Brain microvascular endothelial cell (primary cell): Measurements from ENCODE around the gene SETD1A.
"Not testable (repeated sequence)": the region's sequence is repeated elsewhere in the genome, so short reads cannot be mapped to it uniquely, and the experiment has no call there.

Source experiments
- DNase-seq: peaks from one replicate; pipeline ENCODE4 v3.0.0-alpha.2; 2020
- H3K27ac ChIP-seq: fragments of 250-450 bp; sonication (Bioruptor Pico); 2 replicates; pipeline ENCODE4 v1.5.1; 2020; ENCODE audit warnings: mild to moderate bottlenecking, moderate library complexity
- H3K27me3 ChIP-seq: fragments of 250-450 bp; sonication (Bioruptor Pico); replicated peaks from 2 replicates; pipeline ENCODE4 v1.5.1; 2020; ENCODE audit warnings: mild to moderate bottlenecking
- H3K36me3 ChIP-seq: fragments of 250-450 bp; sonication (Bioruptor Pico); replicated peaks from 2 replicates; pipeline ENCODE4 v1.5.1; 2020; ENCODE audit warnings: mild to moderate bottlenecking
- H3K4me3 ChIP-seq: 2 replicates; pipeline ENCODE4 v1.5.1; 2011; ENCODE audit warnings: low read depth, mild to moderate bottlenecking, control low read depth, low read length, moderate library complexity
- CTCF ChIP-seq: IDR thresholded peaks from 2 replicates; pipeline ENCODE4 v1.5.1; 2011; ENCODE audit warnings: low read depth, mild to moderate bottlenecking, moderate library complexity, low read length, control low read depth, inconsistent platforms; ENCODE audit errors: missing control alignments
- in situ Hi-C: cut with HindIII; loops from 2 replicates; pipeline ENCODE4 v1.10.0; 2017; ENCODE audit warnings: low sequenced_read_pairs, low pct_ligation_motif_present

SETD1A gene

GRCh38 chr16:31016018-31016417 is 58.5 kb downstream of the SETD1A start:
- in situ Hi-C loops: no loop called here
- Histone ChIP-seq H3K27me3 (peaks cover 4% of the 10 kb centered on the region), H3K27ac (no peak overlapping the region), H3K36me3 (no peaks in the 10 kb centered on the region), H3K4me3 (no peak overlapping the region)
- no peak for DNase-seq
- TF ChIP-seq CTCF: peak; percentile 39

GRCh38 chr16:31017756-31018155 is 60.2 kb downstream of the SETD1A start:
- H3K27ac ChIP-seq, H3K36me3 ChIP-seq, H3K4me3 ChIP-seq, DNase-seq, in situ Hi-C loops, H3K27me3 ChIP-seq: not testable (repeated sequence)

- Histone ChIP-seq H3K27me3 (no peaks in the 10 kb centered on the region), H3K36me3 (no peaks in the 10 kb centered on the region), H3K27ac (no peak overlapping the region), H3K4me3 (no peak overlapping the region)
- in situ Hi-C loops: no loop called here
- no peak for TF ChIP-seq CTCF
- no peak for DNase-seq
Observed at GRCh38 chr16:31020536-31020935, 63.0 kb downstream of the SETD1A start.

- in situ Hi-C loops: no loop called here
- DNase-seq: no peak
- no peak overlapping the region for H3K4me3 ChIP-seq
- no peak for TF ChIP-seq CTCF
- no peaks in the 10 kb centered on the region for H3K27me3 ChIP-seq
- H3K36me3 ChIP-seq: no peaks in the 10 kb centered on the region
- H3K27ac ChIP-seq: no peak overlapping the region
Observed at GRCh38 chr16:31022544-31023251, 65.1 kb downstream of the SETD1A start.

- DNase-seq: no peak
- Histone ChIP-seq H3K27me3 (no peaks in the 10 kb centered on the region), H3K36me3 (no peaks in the 10 kb centered on the region), H3K4me3 (no peak overlapping the region), H3K27ac (no peak overlapping the region)
- in situ Hi-C loops: no loop called here
- TF ChIP-seq CTCF: no peak
Observed at GRCh38 chr16:31023252-31023602, 65.7 kb downstream of the SETD1A start.

- no peak for TF ChIP-seq CTCF
- Histone ChIP-seq H3K27ac (no peak overlapping the region), H3K36me3 (no peaks in the 10 kb centered on the region), H3K4me3 (no peak overlapping the region), H3K27me3 (no peaks in the 10 kb centered on the region)
- DNase-seq: no peak
- in situ Hi-C loops: no loop called here
Observed at GRCh38 chr16:31023627-31024226, 66.2 kb downstream of the SETD1A start.
